ENCODE results near the gene GPC1.
"Not testable (repeated sequence)": the region's sequence is repeated elsewhere in the genome, so short reads cannot be mapped to it uniquely, and the experiment has no call there.

Gene GPC1, protein sequence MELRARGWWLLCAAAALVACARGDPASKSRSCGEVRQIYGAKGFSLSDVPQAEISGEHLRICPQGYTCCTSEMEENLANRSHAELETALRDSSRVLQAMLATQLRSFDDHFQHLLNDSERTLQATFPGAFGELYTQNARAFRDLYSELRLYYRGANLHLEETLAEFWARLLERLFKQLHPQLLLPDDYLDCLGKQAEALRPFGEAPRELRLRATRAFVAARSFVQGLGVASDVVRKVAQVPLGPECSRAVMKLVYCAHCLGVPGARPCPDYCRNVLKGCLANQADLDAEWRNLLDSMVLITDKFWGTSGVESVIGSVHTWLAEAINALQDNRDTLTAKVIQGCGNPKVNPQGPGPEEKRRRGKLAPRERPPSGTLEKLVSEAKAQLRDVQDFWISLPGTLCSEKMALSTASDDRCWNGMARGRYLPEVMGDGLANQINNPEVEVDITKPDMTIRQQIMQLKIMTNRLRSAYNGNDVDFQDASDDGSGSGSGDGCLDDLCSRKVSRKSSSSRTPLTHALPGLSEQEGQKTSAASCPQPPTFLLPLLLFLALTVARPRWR

DNA sequence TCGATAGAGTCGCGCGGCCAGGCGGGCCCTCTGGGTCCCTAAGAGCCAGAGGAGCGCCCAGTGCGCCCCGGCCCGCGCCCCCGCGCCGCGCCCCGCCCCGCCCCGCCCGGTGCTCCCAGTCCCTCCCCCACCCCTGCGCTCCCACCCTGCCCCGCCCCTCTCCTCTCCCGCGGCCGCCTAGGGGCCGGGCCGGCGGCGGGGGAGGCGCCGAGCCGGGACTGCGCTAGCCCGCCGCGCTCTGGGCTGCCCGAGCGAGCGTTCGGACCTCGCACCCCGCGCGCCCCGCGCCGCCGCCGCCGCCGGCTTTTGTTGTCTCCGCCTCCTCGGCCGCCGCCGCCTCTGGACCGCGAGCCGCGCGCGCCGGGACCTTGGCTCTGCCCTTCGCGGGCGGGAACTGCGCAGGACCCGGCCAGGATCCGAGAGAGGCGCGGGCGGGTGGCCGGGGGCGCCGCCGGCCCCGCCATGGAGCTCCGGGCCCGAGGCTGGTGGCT, at the start of gene GPC1:
Gene GPC1, plus strand, starts transcription at position 207 of the 491 bp plus-strand sequence. Its CDS starts 256 bp downstream, at position 463.
- DNase-seq (ENCODE audit: low read depth, low spot score): no peak

- no peak for DNase-seq (ENCODE audit: low read depth, low spot score)
These were observed 49.1 kb upstream of the GPC1 start for GRCh38 chr2:240386326-240386725.

DNA sequence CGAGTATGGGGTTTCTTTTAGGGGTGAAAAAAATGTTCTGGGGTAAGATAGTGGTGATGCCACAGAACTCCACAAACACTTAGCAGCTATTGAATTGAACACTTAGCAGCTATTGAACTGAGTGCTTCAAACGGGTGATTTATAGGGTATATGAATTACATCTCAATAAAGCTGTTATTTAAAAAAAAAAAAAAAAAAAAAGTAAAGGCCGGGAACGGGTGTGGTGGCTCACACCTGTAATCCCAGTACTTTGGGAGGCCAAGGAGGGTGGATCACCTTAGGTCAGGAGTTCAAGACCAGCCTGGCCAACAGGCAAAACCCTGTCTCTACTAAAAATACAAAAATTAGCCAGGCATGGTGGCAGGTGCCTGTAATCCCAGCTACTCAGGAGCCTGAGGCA, 48.7 kb upstream of the GPC1 start:
- not testable (repeated sequence) for DNase-seq (ENCODE audit: low read depth, low spot score)

DNA sequence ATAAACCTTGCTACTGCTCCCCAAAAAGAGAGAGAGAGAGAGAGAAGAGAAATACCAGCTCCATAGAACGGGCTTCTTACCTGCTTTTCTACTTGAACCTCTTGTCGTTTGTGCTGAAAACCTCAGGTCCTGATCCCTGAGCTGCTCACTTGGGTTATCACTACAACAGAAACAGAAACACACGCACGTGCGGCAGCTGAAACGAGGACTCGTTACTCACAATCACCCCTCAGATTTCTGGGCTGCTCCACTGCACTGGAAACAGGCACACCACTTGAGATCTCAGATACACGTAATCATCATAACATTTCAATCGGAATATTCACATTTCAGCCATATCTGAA, 48.2 kb upstream of the GPC1 start:
- DNase-seq (ENCODE audit: low read depth, low spot score): no peak

GRCh38 chr2:240387669-240388358, 47.6 kb upstream of the GPC1 start:
- DNase-seq (ENCODE audit: low read depth, low spot score): peak; percentile 85

DNA sequence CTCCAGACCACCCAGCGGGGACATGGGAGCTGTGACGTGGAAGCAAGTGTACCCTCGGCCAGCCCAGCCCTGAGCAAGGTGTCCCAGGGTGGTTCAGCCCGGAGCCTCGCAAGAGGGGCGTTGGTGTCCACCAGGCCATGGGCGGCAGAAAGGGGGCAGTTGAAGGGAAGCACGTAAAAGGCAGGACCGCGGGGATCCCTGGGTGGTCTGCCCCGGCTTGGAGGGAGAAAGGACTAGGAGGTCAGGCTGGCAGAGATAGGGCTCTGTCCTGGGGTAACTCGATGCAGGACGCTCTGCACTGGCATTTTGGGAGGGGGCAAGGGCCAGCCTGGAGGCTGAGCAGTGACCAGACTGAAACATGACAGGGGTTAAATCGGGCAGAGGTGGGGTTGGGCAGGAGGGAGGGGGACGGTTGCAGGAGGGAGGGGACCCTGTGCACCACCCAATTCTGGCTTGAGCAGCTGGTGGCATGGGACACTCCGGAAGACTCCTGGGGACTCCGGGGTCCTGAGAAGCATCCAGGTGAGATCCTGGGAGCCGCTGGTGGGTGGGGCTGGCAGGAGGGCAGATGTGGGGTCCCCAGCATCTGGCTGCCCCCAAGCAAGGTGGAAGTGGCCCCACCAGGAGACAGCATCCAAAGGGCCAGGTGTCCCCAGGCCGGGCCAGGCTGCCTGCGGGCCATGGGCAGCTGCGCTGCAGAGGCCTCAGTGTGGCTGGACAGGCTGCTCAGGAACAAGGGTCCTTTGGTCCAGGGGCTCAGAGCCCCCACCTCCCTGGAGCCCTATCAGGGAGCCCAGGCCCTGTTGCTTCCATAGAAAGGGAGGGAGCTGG, 46.8 kb upstream of the GPC1 start:
- DNase-seq (ENCODE audit: low read depth, low spot score): no peak

- no peak for DNase-seq (ENCODE audit: low read depth, low spot score)
These were observed 46.1 kb upstream of the GPC1 start for GRCh38 chr2:240389302-240389805.

- no peak for DNase-seq (ENCODE audit: low read depth, low spot score)
These were observed 45.1 kb upstream of the GPC1 start for GRCh38 chr2:240390091-240391073.

DNA sequence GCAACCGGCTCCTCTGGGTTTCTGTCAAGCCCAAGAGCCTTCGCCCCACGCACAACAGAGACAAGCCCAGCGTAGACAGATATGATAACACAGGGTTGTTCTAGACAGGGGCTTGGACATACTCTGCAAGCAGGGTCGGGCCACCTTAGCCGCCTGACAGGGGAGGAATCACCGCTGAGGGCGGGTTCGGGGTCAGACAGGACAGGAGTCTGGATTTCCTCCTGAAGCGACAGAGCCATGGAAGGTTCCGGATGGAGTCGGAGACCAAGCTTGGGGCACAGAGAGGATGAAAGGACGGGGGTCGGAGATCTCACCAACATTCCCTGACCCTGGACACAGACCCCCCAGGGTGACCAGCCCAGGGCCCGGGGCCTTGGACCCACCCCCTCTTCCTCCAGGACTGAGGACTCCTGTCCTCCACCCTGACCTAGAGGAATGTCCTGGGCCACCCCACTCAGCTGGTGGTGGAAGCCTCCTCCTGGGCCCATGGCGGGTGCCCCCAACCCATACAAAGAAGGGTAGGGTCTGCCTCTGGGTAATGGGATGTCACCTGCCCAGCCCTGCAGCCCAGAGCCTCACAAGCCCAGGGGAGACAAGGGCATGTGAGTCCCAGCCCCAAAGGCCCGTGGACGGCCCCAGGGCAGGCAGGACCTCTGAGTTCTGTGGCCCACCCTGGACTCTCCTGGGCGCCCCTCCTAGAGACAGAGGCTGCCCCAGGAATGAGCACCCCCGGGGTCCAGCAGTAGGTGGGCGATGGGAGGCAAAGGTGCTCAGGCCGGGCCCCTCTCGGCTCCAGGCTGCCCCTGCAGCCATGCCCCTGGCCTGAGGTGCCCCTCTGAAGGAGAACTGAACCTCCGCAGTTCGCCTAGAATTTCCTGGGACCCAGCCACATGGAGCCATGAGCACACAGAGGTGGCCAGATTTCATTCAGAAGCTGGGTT, 44.1 kb upstream of the GPC1 start:
- DNase-seq (ENCODE audit: low read depth, low spot score): no peak

GRCh38 chr2:240392084-240392947, 43.1 kb upstream of the GPC1 start:
- DNase-seq (ENCODE audit: low read depth, low spot score): no peak

DNA sequence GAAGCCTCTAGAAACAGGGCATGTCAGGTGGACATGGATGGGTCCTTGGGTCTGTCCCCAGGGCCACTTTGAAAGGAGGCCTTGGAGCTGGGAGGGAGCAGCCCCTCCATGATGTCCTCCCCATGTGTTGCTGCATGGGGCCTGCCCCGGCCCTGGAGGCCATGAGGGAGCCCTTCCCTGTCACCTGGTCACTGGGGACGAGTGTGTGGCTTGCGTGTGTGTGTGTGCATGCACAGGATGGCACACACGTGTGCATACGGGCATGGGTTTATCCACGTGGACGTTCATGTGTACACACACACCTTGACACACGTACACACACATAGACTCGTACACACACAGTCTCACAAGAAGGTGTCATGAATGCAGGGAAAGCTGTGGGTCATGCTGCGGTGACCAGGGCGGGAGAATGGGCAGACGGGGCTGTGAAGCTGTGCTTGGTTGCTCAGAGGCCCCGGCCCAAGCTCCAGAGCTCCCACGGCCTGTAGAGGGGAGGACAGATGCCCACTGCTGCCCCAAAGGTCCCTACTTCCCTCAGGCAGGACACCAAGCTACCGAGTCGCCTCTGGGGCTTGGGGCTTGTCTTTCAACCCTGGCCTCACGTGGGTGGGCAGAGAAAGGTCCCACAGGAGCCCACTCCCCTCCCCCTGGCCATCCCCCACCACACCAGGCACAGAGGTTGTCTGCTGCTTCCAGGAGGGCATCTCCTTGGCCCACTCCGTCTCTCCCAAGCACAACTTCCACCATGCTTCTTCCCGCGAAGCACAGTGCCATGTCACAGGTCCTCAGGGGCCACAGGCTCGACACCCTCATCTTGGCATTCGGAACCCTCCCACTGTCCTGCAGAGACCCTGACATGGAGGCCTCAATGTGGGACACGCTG, 42.3 kb upstream of the GPC1 start:
- DNase-seq (ENCODE audit: low read depth, low spot score): no peak

DNA sequence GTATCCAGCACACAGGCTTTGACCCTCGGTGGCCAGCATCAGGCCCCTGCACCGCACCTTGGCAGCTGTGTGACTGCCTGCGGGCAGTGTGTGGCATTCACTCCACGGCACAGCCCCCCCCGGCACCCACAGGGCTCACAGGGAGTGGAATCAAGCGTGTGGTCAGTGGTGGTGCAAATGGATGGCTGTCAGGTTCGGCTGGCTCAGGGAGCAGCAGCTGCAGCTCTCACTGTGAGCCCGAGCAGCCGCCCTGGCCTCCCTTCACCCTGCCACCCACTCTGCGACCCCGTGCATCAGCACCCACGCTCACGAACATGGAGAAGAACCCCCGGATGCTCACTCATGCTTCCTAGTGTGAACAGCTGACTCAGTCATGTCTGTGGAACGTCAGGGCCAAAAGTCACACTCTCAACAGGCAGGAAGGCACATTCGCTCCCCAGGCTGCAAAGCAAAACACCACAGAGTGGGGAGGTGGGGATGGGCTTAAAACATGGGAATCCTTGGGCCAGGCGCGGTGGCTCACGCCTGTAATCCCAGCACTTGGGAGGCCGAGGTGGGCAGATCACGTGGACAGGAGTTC, 41.5 kb upstream of the GPC1 start:
- DNase-seq (ENCODE audit: low read depth, low spot score): no peak

DNA sequence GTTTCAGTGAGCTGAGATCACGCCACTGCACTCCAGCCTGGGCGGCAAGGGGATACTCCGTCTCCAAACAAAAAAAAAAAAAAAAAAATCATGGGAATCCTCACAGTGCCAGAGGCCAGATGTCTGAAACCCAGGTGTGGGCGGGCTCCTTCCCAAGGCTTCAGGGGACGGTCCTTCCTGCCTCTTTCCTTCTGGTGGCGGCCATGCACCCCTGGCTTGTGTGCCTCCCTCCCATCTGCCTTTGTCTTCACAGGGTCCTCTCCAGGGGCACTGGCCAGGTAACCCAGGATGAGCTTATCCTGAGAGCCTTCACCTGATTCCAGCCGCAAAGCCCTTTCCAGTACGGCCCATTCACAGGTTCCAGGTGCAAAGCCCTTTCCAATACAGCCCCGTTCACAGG, 40.9 kb upstream of the GPC1 start:
- DNase-seq (ENCODE audit: low read depth, low spot score): no peak

DNA sequence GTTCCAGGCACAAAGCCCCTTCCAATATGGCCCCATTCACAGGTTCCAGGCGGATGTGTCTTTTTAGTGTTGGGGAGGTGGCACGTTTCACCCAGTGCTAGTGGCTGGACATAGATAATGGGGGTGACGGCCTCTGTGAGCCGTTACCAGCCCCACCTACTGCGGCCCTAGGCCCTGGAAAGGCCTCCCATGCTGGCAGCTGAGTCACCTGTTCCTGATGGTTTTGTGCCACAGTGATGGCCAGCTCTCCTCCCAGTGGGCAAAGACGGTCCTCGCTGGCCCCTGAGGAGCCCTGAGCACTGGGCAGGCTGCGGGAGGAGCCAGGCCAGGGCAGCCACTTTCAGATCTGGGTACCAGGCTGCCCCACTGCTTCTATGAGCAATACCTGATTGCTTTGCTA, 40.0 kb upstream of the GPC1 start:
- no peak for DNase-seq (ENCODE audit: low read depth, low spot score)

- DNase-seq (ENCODE audit: low read depth, low spot score): no peak
These were observed 39.4 kb upstream of the GPC1 start for GRCh38 chr2:240395896-240396622.

Measured in smooth muscle cell of the brain vasculature (primary cell).